ENCODE results near the gene HPN.

Gene HPN

DNA sequence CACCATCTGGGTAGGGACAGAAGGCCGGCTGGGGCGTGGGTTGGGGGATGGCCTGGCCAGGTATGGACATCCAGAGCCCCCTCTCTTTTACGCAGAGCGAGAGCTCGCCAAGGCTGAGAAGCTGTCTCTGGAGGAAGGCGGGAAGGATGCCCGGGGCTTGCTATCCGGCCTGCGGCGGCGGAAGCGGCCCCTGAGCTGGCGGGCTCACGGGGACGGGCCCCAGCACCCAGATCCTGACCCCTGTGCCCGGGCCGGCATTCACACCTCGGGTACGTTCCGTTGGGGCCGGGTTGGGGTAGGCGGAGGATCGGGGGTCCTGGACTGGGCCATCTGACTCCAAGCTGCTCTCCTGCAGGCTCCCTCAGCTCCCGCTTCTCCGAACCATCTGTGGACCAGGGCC lies 19.9 kb upstream of the HPN start:
- TF ChIP-seq, protein P1, sequence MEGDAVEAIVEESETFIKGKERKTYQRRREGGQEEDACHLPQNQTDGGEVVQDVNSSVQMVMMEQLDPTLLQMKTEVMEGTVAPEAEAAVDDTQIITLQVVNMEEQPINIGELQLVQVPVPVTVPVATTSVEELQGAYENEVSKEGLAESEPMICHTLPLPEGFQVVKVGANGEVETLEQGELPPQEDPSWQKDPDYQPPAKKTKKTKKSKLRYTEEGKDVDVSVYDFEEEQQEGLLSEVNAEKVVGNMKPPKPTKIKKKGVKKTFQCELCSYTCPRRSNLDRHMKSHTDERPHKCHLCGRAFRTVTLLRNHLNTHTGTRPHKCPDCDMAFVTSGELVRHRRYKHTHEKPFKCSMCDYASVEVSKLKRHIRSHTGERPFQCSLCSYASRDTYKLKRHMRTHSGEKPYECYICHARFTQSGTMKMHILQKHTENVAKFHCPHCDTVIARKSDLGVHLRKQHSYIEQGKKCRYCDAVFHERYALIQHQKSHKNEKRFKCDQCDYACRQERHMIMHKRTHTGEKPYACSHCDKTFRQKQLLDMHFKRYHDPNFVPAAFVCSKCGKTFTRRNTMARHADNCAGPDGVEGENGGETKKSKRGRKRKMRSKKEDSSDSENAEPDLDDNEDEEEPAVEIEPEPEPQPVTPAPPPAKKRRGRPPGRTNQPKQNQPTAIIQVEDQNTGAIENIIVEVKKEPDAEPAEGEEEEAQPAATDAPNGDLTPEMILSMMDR (conservative IDR thresholded peaks at IDR 0.05; ENCODE audit: low read depth), result no peak
- H3K27ac ChIP-seq, result no peak overlapping the region
- no peak for DNase-seq (ENCODE audit: low spot score)
- ChIA-PET POLR2A (ENCODE audit: low non-redundant PET) (no interaction called here), CTCF (interaction anchor here (0.6 to 0.8 kb wide), 2 partner anchors 10 to 1724 kb away, joined by 3 to 4 read pairs; no protein-coding TSS in a partner anchor)

DNA sequence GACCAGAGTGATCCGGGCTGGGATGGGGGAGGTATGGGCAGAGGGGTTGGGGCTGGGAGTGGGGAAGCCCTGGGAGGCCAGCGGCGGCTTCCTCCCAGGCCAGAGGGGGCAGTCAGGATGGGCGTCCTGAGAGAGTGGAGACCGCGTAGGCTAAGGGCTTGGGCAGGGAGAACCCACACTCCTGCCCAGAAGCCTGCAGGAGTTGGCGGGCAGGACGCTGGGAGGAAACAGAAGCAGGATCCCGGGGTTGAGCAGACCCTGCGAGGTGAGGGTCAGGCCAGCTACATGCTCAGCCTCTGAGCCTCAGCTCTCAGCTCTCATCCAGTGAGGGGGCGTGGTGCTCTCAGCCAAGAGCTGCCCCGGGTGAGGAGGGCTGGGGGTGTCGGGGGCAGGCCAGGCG lies 19.1 kb upstream of the HPN start:
- ChIA-PET CTCF (no interaction called here), POLR2A (ENCODE audit: low non-redundant PET) (no interaction called here)
- no peak overlapping the region for H3K27ac ChIP-seq
- TF ChIP-seq, protein P1 (conservative IDR thresholded peaks at IDR 0.05; ENCODE audit: low read depth), result no peak
- no peak for DNase-seq (ENCODE audit: low spot score)

DNA sequence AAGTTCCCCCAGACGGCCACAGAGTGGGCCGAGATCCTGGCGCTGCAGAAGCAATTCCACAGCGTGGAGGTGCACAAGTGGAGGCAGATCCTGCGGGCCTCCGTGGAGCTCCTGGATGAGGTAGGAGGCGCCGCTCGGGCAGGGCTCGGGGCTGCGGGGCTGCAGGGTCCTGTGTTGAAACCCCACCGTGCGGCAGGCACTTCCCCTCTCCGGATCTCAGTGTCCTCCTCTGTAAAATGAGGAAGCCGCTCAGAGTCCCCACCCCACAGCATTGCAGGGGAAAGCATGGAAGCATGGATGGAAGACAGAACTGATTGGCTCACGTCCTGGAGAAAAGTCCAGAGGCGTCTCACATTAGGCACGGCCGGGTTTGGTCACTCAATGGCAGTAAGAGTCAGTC lies 18.1 kb upstream of the HPN start:
- TF ChIP-seq, protein P1 (conservative IDR thresholded peaks at IDR 0.05; ENCODE audit: low read depth), result no peak
- CTCF ChIA-PET, result no interaction called here
- DNase-seq (ENCODE audit: low spot score), result no peak
- peak overlapping the region; percentile 13; the same call in 1 of the 2 replicates for H3K27ac ChIP-seq
- POLR2A ChIA-PET (ENCODE audit: low non-redundant PET), result no interaction called here

DNA sequence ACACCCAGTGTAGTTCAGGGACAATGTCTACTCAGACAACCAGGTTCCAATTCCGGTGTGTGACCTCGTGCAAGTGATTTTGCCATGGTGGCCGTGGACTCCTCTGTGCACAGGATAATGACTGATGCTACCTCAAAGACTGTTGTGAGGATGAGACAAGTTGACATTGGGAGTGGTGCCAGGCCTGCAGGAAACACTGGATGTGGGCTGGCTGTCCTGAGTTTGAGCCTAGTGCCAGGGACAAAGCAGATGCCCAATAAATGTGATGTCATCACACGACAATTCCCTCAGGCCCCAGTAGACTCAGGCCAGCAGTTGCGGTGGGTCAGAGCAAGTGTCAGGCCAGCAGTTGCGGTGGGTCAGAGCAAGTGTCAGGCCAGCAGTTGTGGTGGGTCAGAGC lies 17.4 kb upstream of the HPN start:
- ChIA-PET CTCF (interaction anchor here (0.6 kb wide), 1 partner anchor 176 kb away, joined by 3 read pairs; no protein-coding TSS in a partner anchor), POLR2A (ENCODE audit: low non-redundant PET) (no interaction called here)
- DNase-seq (ENCODE audit: low spot score), result no peak
- H3K27ac ChIP-seq, result peak overlapping the region; percentile 13; the same call in 1 of the 2 replicates
- TF ChIP-seq, protein P1 (conservative IDR thresholded peaks at IDR 0.05; ENCODE audit: low read depth), result no peak

DNA sequence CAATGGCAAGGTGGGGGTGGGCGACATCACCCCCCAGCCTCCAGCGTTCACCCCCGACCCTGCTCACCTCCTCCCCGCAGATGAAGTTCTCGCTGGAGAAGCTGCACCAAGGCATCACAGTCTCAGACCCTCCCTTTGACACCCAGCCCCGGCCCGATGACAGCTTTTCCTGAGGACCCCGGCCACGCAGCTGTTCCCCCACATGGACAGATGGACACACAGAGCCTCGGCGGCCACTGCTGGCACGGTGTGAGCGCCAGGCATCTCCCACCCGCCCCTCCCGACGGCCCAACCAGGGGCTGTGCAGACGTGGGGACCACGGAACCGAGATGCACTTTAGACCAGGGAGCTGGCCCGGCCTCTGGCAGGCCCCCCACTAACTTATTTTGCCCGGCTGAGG lies 15.6 kb upstream of the HPN start:
- POLR2A ChIA-PET (ENCODE audit: low non-redundant PET), result no interaction called here
- TF ChIP-seq, protein P1 (conservative IDR thresholded peaks at IDR 0.05; ENCODE audit: low read depth), result no peak
- peak overlapping the region; percentile 49; the same call in 1 of the 2 replicates for H3K27ac ChIP-seq
- no peak for DNase-seq (ENCODE audit: low spot score)
- CTCF ChIA-PET, result interaction anchor here (1.3 to 1.7 kb wide), 2 partner anchors 18 to 53 kb away, joined by 7 to 8 read pairs; no protein-coding TSS in a partner anchor

DNA sequence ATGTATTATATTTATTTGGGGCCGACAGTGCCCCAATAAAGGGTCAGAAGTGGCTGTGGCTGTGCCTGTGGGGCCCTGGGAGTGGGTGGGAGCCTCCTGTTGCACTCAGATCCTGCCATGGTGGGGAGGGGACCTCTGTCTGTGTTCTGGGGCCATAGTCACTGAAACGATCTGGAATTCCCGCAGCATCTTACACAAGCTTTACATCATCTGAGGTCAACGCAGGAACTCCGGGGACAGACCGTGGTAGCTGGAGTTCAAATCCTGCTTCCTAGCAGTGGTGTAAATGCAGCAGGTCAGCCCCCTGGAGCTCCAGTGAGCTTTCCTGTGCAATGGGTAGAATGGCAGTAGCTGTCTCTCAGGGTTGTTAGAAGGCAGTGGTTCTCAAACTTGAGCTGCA lies 15.1 kb upstream of the HPN start:
- TF ChIP-seq, protein P1 (conservative IDR thresholded peaks at IDR 0.05; ENCODE audit: low read depth), result no peak
- POLR2A ChIA-PET (ENCODE audit: low non-redundant PET), result interaction anchor here (0.5 kb wide), 1 partner anchor 1121 kb away, joined by 3 read pairs; no protein-coding TSS in a partner anchor
- CTCF ChIA-PET, result interaction anchor here (1.3 to 1.7 kb wide), 2 partner anchors 18 to 54 kb away, joined by 7 to 8 read pairs; no protein-coding TSS in a partner anchor
- peak overlapping the region; percentile 49 for H3K27ac ChIP-seq
- no peak for DNase-seq (ENCODE audit: low spot score)
